ENCODE results near the gene PQBP1. TPM values are rescaled to one million over a fixed set of nuclear protein-coding genes. Genes with fewer than 3 reads are reported as not detected.

PQBP1 gene
- total RNA-seq, 1 donor from 2014 or later: 80.1 TPM

DNA sequence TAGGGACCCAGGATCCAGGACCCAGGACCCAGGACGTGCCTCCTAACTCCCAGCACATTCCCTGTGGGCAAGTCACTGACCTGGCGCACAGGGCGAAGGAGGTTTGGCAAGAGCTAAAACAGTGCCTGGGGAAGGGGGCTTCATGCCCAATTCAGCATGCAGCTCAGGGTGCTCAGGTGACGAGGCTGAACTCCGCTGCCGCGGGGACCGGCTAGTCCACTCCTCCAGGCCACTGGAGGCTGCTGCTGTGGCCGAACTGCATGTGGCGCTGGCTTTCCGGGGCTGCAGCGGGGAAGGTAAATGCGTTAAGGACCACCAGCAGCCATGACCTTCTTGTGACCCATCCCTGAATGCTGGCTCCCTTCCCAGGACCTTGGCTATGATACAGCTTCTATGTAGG, 26.0 kb downstream of the PQBP1 start:
- Mint-ChIP-seq H3K4me1 (ENCODE audit: unreplicated experiment) (peaks cover 20% of the 10 kb centered on the region), H3K27me3 (ENCODE audit: unreplicated experiment) (peaks cover 12% of the 10 kb centered on the region), H3K9me3 (ENCODE audit: unreplicated experiment) (no peaks in the 10 kb centered on the region), H3K36me3 (ENCODE audit: low read depth, unreplicated experiment) (peaks cover 11% of the 10 kb centered on the region), H3K27ac (ENCODE audit: unreplicated experiment) (no peak overlapping the region), H3K4me3 (ENCODE audit: unreplicated experiment) (no peak overlapping the region)
- DNase-seq (ENCODE audit: low spot score): no peak
- TF ChIP-seq, protein P1, sequence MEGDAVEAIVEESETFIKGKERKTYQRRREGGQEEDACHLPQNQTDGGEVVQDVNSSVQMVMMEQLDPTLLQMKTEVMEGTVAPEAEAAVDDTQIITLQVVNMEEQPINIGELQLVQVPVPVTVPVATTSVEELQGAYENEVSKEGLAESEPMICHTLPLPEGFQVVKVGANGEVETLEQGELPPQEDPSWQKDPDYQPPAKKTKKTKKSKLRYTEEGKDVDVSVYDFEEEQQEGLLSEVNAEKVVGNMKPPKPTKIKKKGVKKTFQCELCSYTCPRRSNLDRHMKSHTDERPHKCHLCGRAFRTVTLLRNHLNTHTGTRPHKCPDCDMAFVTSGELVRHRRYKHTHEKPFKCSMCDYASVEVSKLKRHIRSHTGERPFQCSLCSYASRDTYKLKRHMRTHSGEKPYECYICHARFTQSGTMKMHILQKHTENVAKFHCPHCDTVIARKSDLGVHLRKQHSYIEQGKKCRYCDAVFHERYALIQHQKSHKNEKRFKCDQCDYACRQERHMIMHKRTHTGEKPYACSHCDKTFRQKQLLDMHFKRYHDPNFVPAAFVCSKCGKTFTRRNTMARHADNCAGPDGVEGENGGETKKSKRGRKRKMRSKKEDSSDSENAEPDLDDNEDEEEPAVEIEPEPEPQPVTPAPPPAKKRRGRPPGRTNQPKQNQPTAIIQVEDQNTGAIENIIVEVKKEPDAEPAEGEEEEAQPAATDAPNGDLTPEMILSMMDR (IDR thresholded peaks at IDR 0.05; ENCODE audit: unreplicated experiment): no peak

DNA sequence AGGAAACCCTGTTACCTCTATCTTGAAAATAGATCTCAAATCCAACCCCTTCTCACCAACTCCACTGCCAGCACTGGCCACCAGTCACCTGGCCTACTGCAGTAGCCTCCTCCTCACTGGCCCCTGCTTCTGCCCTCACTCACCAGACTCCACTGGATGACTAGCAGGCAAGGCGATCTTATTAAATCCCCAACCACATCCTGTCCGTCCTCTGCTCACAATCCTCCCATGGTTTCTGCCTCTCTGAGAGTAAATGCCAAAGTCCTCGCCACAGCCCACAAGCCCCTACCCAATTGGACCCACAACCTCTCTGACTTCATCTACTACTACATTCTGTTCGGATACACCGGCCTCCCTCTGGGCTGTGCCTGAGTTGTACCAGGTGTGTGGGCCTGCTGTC, 26.5 kb downstream of the PQBP1 start:
- peaks cover 12% of the 10 kb centered on the region for H3K27me3 Mint-ChIP-seq (ENCODE audit: unreplicated experiment)
- peaks cover 20% of the 10 kb centered on the region for H3K4me1 Mint-ChIP-seq (ENCODE audit: unreplicated experiment)
- TF ChIP-seq, protein P1 (IDR thresholded peaks at IDR 0.05; ENCODE audit: unreplicated experiment): no peak
- DNase-seq (ENCODE audit: low spot score): no peak
- peak overlapping the region; percentile 56 for H3K4me3 Mint-ChIP-seq (ENCODE audit: unreplicated experiment)
- H3K36me3 Mint-ChIP-seq (ENCODE audit: low read depth, unreplicated experiment): peaks cover 11% of the 10 kb centered on the region
- H3K9me3 Mint-ChIP-seq (ENCODE audit: unreplicated experiment): no peaks in the 10 kb centered on the region
- peak overlapping the region; percentile 42 for H3K27ac Mint-ChIP-seq (ENCODE audit: unreplicated experiment)

DNA sequence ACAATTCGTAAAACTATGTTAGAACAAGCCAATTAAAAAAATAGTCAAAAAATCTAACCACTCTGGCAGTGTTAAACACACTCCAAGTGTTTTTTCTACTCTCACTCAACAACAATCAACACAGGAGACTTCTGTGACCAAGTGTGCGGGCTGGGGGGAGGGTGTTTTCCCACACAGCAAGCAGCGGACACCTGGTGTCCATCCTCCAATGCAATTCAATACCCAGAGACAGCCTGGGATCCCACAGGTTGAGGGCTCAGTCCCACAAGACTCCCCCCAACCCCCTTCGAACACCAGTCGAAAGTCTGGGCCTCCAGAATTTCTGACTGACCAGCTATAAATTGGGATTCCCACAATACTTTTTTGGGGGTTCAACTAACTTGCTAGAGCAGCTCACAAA, 29.4 kb downstream of the PQBP1 start:
- Mint-ChIP-seq H3K4me1 (ENCODE audit: unreplicated experiment) (peaks cover 8% of the 10 kb centered on the region), H3K27me3 (ENCODE audit: unreplicated experiment) (peaks cover 9% of the 10 kb centered on the region), H3K27ac (ENCODE audit: unreplicated experiment) (peak overlapping the region; percentile 64), H3K36me3 (ENCODE audit: low read depth, unreplicated experiment) (peaks cover 12% of the 10 kb centered on the region), H3K9me3 (ENCODE audit: unreplicated experiment) (no peaks in the 10 kb centered on the region), H3K4me3 (ENCODE audit: unreplicated experiment) (no peak overlapping the region)
- TF ChIP-seq, protein P1 (IDR thresholded peaks at IDR 0.05; ENCODE audit: unreplicated experiment): no peak
- DNase-seq (ENCODE audit: low spot score): no peak

DNA sequence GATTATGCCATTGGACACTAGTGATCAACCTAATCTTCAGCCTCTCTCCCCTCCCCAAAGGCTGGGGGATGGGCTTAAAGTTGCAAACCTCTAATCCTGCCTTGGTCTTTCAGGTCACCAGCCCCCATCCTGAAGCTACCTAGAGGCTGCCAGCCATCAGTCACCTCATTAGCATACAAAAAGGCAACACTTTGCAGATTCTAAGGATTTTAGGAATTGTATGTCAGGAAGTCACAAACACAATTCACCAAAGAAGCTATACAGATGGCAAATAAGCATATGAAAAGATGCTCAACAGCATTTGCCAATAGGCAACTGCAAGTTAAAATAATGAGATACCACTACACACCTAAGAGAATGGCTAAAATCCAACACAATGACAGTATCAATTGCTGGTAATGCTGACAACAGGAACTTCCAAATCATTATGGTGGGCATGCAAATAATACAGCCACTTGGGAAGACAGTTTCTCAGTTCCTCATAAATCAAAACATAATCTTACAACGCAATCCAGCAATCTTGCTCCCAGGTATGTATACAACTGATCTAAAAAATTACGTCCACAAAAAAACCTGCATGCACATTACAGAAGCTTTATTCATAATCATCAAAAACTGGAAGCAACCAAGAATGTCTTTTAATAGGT, 30.1 kb downstream of the PQBP1 start:
- TF ChIP-seq, protein P1 (IDR thresholded peaks at IDR 0.05; ENCODE audit: unreplicated experiment): no peak
- no peak for DNase-seq (ENCODE audit: low spot score)
- H3K27me3 Mint-ChIP-seq (ENCODE audit: unreplicated experiment): peaks cover 7% of the 10 kb centered on the region
- H3K27ac Mint-ChIP-seq (ENCODE audit: unreplicated experiment): no peak overlapping the region
- no peak overlapping the region for H3K4me3 Mint-ChIP-seq (ENCODE audit: unreplicated experiment)
- H3K36me3 Mint-ChIP-seq (ENCODE audit: low read depth, unreplicated experiment): peaks cover 13% of the 10 kb centered on the region
- peaks cover 8% of the 10 kb centered on the region for H3K4me1 Mint-ChIP-seq (ENCODE audit: unreplicated experiment)
- H3K9me3 Mint-ChIP-seq (ENCODE audit: unreplicated experiment): no peaks in the 10 kb centered on the region

DNA sequence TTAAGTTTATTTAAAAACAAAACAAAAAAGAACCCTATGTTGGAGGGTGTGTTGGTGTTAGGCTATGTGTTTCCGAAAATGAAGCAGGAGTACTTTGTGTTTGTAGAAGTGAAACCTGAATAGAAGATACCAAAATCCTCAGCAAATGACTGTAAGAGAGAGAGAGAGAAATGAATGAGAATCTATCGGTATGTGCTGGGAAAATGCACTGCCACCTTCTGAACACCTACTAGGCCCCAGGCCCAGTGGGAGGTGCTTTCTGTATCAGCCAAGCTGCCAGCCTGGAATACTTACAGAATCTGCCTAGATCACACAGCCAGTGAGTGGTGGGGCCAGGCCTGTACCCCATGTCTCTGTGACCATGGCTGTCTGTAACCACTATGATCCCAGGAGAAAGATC, 36.0 kb downstream of the PQBP1 start:
- Mint-ChIP-seq H3K27ac (ENCODE audit: unreplicated experiment) (peak overlapping the region; percentile 36), H3K9me3 (ENCODE audit: unreplicated experiment) (no peaks in the 10 kb centered on the region), H3K36me3 (ENCODE audit: low read depth, unreplicated experiment) (peaks cover 8% of the 10 kb centered on the region), H3K4me1 (ENCODE audit: unreplicated experiment) (no peaks in the 10 kb centered on the region), H3K27me3 (ENCODE audit: unreplicated experiment) (no peaks in the 10 kb centered on the region), H3K4me3 (ENCODE audit: unreplicated experiment) (no peak overlapping the region)
- TF ChIP-seq, protein P1 (IDR thresholded peaks at IDR 0.05; ENCODE audit: unreplicated experiment): no peak
- no peak for DNase-seq (ENCODE audit: low spot score)

Measured in endothelial cell (in vitro differentiated cells).